Activated naive CD4-positive, alpha-beta T cell treated with anti-CD3 and anti-CD28 coated beads for 36 hours (primary cell): ENCODE measurements around the gene SMIM38. TPM values are rescaled to one million over a fixed set of nuclear protein-coding genes. Genes with fewer than 3 reads are reported as not detected.

ENCODE experiments used
- total RNA-seq, 2 experiments: library from RNA; stranded (reverse); gene quantifications; one replicate each; pipeline ENCODE4 v1.2.3, GENCODE V29; 2021

The SMIM38 gene
- total RNA-seq, 2 experiments from 2014 or later, result 0.12 to 0.17 TPM

Other genes starting within 250 kb of the SMIM38 start
- not detected for gene MRGPRD, start 174.9 kb upstream of the SMIM38 start, total RNA-seq
- not detected for gene MRGPRF, start 142.7 kb upstream of the SMIM38 start, total RNA-seq
- gene TPCN2, start 107.0 kb upstream of the SMIM38 start, total RNA-seq, result 1 to 10 TPM; 7.0 to 8.0 TPM
- under 1 TPM in 1 of 2 experiments, not detected in 1; 0.35 TPM for gene MYEOV, start 138.2 kb downstream of the SMIM38 start, total RNA-seq